ENCODE data around the gene TAB2.
"Not testable (repeated sequence)": the region's sequence is repeated elsewhere in the genome, so short reads cannot be mapped to it uniquely, and the experiment has no call there.

Gene TAB2

GRCh38 chr6:149334201-149334600 lies 16.7 kb downstream of the TAB2 start:
- DNase-seq (ENCODE audit: low read depth) = no peak

- no peak for DNase-seq (ENCODE audit: low read depth)
Measured at GRCh38 chr6:149334682-149335160, 17.2 kb downstream of the TAB2 start.

- DNase-seq (ENCODE audit: low read depth) = no peak
Measured at GRCh38 chr6:149335924-149336608, 18.6 kb downstream of the TAB2 start.

GRCh38 chr6:149336609-149336928 lies 19.1 kb downstream of the TAB2 start:
- no peak for DNase-seq (ENCODE audit: low read depth)

- no peak for DNase-seq (ENCODE audit: low read depth)
Measured at GRCh38 chr6:149337320-149337719, 19.8 kb downstream of the TAB2 start.

GRCh38 chr6:149340200-149340599 lies 22.7 kb downstream of the TAB2 start:
- no peak for DNase-seq (ENCODE audit: low read depth)

GRCh38 chr6:149342525-149342924 lies 25.0 kb downstream of the TAB2 start:
- no peak for DNase-seq (ENCODE audit: low read depth)

GRCh38 chr6:149343501-149343900 lies 26.0 kb downstream of the TAB2 start:
- no peak for DNase-seq (ENCODE audit: low read depth)

- DNase-seq (ENCODE audit: low read depth) = no peak
Measured at GRCh38 chr6:149346078-149346477, 28.6 kb downstream of the TAB2 start.

GRCh38 chr6:149347067-149347466 lies 29.6 kb downstream of the TAB2 start:
- DNase-seq (ENCODE audit: low read depth) = no peak

GRCh38 chr6:149349279-149349678 lies 31.8 kb downstream of the TAB2 start:
- DNase-seq (ENCODE audit: low read depth) = not testable (repeated sequence)

- DNase-seq (ENCODE audit: low read depth) = no peak
Measured at GRCh38 chr6:149354009-149354408, 36.5 kb downstream of the TAB2 start.

GRCh38 chr6:149356081-149356750 lies 38.7 kb downstream of the TAB2 start:
- DNase-seq (ENCODE audit: low read depth) = no peak

- no peak for DNase-seq (ENCODE audit: low read depth)
Measured at GRCh38 chr6:149357726-149358538, 40.4 kb downstream of the TAB2 start.

- DNase-seq (ENCODE audit: low read depth) = no peak
Measured at GRCh38 chr6:149359440-149359839, 41.9 kb downstream of the TAB2 start.

GRCh38 chr6:149360536-149360935 lies 43.0 kb downstream of the TAB2 start:
- DNase-seq (ENCODE audit: low read depth) = no peak

GRCh38 chr6:149362289-149362688 lies 44.8 kb downstream of the TAB2 start:
- DNase-seq (ENCODE audit: low read depth) = no peak

- no peak for DNase-seq (ENCODE audit: low read depth)
Measured at GRCh38 chr6:149363154-149363553, 45.6 kb downstream of the TAB2 start.

- no peak for DNase-seq (ENCODE audit: low read depth)
Measured at GRCh38 chr6:149364557-149364956, 47.0 kb downstream of the TAB2 start.

- no peak for DNase-seq (ENCODE audit: low read depth)
Measured at GRCh38 chr6:149365197-149365596, 47.7 kb downstream of the TAB2 start.

GRCh38 chr6:149366267-149366921 lies 48.9 kb downstream of the TAB2 start:
- DNase-seq (ENCODE audit: low read depth) = no peak

GRCh38 chr6:149368065-149368464 lies 50.6 kb downstream of the TAB2 start:
- no peak for DNase-seq (ENCODE audit: low read depth)

All from activated T-helper 1 cell treated with Interleukin-2 at 50 U/mL for 16 hours (primary cell).